GM19099 (cell line): Measurements from ENCODE around the gene EIF4EBP3.
A peak's percentile ranks its signal among the peaks of the same experiment; 100 is the strongest.

Source experiments
- POLR2A ChIP-seq: IDR thresholded peaks from 3 replicates; pipeline ENCODE4 v1.6.1; 2011; ENCODE audit warnings: low read depth; ENCODE audit not compliant: insufficient read length; ENCODE audit errors: extremely low read depth

EIF4EBP3 gene

GRCh38 chr5:140550147-140551079 is 3.0 kb downstream of the EIF4EBP3 start:
- TF ChIP-seq POLR2A = no peak

- TF ChIP-seq POLR2A = no peak
These were observed 4.4 kb downstream of the EIF4EBP3 start for GRCh38 chr5:140551872-140552271.

DNA sequence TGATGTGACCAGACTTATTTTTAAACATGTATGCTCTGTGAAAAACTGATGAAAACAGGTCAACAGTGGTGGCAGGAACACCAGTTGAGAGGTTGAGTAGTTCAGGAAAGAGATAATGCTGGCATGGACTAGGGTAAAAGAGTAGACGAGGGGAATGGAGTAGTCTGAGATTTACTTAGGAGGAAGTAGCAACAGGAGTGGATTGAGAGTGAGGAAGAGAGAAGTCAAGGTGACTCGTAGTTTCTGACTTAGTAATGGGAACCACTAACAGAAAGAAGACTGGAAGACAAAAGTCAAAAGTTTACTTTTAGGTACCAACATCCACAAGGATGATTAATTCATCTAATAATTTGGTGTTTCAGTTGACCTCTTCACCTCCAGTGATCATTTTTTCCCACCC is 6.2 kb downstream of the EIF4EBP3 start:
- TF ChIP-seq POLR2A = no peak

DNA sequence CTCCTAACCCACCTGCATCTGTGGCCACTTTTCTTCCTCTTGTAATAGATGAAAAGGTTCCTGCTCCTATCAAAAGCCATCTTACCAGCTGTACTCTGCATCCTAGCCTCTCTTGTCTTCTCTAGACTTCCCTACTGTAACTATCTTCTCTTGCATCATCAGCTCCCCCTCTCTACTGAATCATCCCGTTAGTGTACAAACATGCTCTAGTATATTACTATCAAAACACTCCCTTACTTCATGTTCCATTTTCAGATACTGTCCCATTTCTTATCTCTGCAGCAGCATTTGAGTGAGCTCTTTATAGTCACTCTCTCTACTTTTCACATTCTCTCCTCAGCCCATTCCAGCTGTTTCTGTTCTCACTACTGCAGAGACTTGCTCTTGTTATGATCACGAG is 7.0 kb downstream of the EIF4EBP3 start:
- no peak for TF ChIP-seq POLR2A

- no peak for TF ChIP-seq POLR2A
These were observed 8.4 kb downstream of the EIF4EBP3 start for GRCh38 chr5:140555747-140556312.

DNA sequence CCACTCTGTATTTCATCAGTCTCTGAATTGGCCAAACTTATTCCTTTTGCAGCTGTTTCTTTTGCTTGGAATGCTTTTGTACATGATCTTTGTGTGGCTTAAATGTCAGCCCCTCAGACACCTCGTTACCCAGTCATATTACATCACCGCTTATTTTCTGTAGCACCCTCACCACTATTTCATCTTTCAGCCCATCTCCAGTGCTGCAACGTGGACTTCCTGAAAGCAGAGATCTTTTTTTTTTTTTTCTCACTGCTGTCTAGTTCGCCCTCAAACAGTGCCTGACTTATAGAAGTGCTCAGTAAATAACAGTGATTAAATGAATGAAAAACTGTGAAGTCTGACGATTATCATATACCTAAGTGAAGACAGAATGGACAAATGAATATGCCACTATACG is 9.0 kb downstream of the EIF4EBP3 start:
- no peak for TF ChIP-seq POLR2A

DNA sequence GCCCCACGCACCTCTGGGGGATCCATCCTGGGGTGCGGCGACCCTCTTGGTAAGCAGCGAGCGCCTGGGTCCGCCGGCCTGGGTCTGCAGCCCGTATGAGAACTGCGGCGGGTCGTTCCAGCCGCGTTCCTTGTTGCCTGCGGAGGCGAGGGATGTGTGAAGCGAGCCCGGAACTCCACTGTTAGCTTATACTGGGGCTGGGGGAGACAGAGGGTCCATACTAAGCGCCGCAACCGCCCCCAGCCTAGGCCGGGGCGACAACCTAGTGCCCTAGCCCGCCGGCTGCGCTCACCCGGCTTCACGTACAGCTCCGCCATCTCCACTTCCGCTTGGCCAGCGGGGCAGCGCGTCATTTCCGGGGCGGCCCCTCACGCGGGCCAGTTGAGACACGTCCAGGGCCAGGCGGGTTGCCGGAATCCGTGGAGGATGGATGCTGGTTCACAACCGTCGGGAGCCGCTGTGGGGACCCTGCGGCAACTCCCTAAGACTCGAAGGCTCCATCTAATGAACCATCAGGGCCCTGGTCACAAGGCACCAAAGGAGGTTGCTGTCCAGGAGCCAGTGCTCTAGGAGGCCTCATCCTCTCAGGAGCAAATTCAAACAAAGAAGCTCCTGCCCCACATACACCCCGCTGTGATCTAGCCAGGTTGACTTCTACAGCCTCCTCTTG is 9.8 kb downstream of the EIF4EBP3 start, which contains the start of gene SRA1:
SRA1 (minus strand) TSS at position 338 of the 670 bp plus-strand sequence; CDS start at position 317, 21 bp downstream.
- TF ChIP-seq POLR2A = peak; percentile 97

DNA sequence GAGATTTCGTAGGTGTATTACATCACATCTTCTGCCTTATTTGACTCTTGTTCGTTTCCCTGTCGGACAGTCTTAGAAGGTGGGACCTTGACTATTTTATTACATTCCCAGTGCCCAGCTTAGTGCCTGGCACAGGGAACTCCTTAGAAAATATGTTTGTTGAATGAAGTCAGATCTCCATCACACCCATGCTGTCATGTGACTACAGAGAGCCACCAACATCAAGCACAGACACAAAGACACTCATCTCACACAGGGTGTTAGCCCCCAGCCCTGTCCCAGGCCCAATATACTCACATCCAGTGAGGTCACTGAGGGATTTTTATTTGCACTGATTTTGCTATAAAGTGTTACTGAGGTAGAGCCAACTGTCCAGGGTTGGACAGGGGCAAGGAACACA is 10.5 kb downstream of the EIF4EBP3 start:
- no peak for TF ChIP-seq POLR2A

GRCh38 chr5:140558542-140558941 is 11.1 kb downstream of the EIF4EBP3 start:
- no peak for TF ChIP-seq POLR2A

DNA sequence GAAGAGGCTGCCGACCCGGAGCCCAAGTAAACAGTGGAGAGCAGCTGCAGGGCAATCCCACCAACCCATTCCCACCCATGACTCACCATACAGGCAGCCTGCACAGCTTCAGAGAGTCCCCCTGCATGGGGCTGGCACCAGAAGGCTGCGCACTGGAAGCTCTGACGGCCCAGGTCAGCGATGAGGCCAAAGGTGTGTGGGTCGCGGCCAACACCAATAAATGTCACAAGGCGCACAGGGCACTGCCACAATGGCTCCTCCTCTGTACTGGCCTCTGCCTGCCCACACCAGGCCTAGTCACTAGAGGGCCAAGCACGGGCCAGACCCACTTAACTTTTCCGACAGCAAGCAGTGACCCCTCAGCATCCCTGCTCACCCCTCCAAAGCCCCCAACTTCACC is 12.8 kb downstream of the EIF4EBP3 start:
- no peak for TF ChIP-seq POLR2A

GRCh38 chr5:140561753-140562523 is 14.5 kb downstream of the EIF4EBP3 start:
- no peak for TF ChIP-seq POLR2A

GRCh38 chr5:140563596-140563995 is 16.1 kb downstream of the EIF4EBP3 start:
- no peak for TF ChIP-seq POLR2A

DNA sequence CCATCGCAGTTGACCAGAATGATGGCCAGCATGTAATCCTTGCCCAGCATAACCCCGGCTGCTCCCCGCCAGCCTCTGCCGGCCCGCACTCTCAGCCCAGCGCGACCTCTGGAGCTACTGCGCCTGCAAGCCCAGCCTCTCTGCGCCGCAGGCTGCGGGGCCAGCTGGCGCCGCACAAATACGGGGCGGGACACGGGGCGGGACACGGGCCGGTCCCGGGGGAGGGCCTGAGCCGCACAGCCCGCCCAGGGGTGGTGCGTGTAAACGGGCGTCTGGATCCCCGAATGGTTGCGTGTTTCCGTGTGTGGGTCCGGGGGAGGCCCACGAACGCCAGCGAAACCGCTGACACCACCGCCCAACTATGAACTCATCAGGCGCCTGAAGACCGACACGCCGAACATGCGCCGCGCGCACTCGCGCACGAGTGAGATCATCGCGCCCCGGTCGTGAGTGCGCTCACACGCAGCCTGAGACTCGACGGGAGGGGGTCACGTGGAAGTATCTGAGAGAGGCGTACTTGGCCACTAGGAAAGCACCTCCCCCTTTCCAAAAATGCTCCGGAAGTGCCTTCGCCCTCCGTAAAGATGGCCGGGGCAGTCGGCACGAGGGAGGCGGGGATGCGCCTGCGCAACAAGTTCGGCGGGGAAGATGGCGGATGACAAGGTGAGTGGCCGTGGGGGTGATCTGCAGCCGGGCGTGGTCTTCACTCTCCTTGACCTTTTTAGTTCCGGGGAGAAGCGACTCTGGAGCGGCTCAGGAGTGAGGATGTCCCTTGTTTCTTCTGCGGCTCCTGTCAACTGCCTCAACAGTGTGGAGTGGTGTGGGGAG is 16.9 kb downstream of the EIF4EBP3 start, which contains the start of the genes APBB3 and SLC35A4:
APBB3 (minus strand) TSS at position 403 of the 828 bp plus-strand sequence; CDS start at position 50, 353 bp downstream.
SLC35A4 (plus strand) TSS at position 633 of the 828 bp plus-strand sequence. CDS start 2,342 bp downstream, outside the sequence.
- peak; percentile 94 for TF ChIP-seq POLR2A
